IMR-90 (cell line): Measurements from ENCODE around the gene TRMT2A. TPM values are rescaled to one million over a fixed set of nuclear protein-coding genes. Genes with fewer than 3 reads are reported as not detected.

Experiments used
- ATAC-seq: fragments of 200-7000 bp; cut with Tn5 transposase; 2 replicates; pipeline ENCODE4 v1.9.1; 2020; ENCODE audit warnings: low read depth, mild to moderate bottlenecking, moderate library complexity
- BruUV-seq: library from RNA; stranded (reverse); fragments of 400-500 nt; replicated peaks from 2 replicates; lab custom pipeline; 2021; lab: Mats Ljungman, UMichigan
- CTCF ChIA-PET: fragments of 300-600 bp; formaldehyde crosslinking; extraction: SDS; loops from one replicate; lab custom pipeline; 2021; ENCODE audit warnings: antibody characterized with exemption; lab: Yijun Ruan, JAX
- POLR2A ChIA-PET: fragments of 300-600 bp; sonication (Branson Sonifier 250); formaldehyde crosslinking; loops from one replicate; lab custom pipeline; 2022; ENCODE audit warnings: antibody characterized with exemption; ENCODE audit not compliant: unreplicated experiment; lab: Charles Lee
- DNase-seq: peaks from one replicate; pipeline ENCODE4 v3.0.0; 2013
- H2AFZ ChIP-seq: replicated peaks from 2 replicates; pipeline ENCODE3; 2013; ENCODE audit warnings: low read length, mild to moderate bottlenecking; ENCODE audit not compliant: poor library complexity
- H2AK5ac ChIP-seq: 2 replicates; pipeline ENCODE4 v1.6.1; 2013; ENCODE audit warnings: low read depth, low read length, inconsistent platforms
- H2AK9ac ChIP-seq: replicated peaks from 2 replicates; pipeline ENCODE3; 2013; ENCODE audit warnings: mild to moderate bottlenecking, low read depth, low read length, moderate library complexity; ENCODE audit not compliant: poor library complexity
- H2BK120ac ChIP-seq: 2 replicates; pipeline ENCODE4 v1.6.1; 2013; ENCODE audit warnings: low read depth, low read length, inconsistent platforms
- H2BK15ac ChIP-seq: 3 replicates; pipeline ENCODE4 v1.6.1; 2013; ENCODE audit warnings: low read depth, low read length, inconsistent platforms
- H2BK20ac ChIP-seq: 2 replicates; pipeline ENCODE4 v1.6.1; 2013; ENCODE audit warnings: low read depth, mild to moderate bottlenecking, inconsistent platforms, low read length, moderate library complexity
- H2BK5ac ChIP-seq: 2 replicates; pipeline ENCODE4 v1.6.1; 2013; ENCODE audit warnings: mild to moderate bottlenecking, low read depth, low read length, inconsistent platforms; ENCODE audit not compliant: poor library complexity, severe bottlenecking
- H3K14ac ChIP-seq: replicated peaks from 2 replicates; pipeline ENCODE4 v1.6.1; 2013; ENCODE audit warnings: low read depth, low read length, inconsistent platforms
- H3K18ac ChIP-seq: 2 replicates; pipeline ENCODE4 v1.6.1; 2013; ENCODE audit warnings: low read depth, low read length, control low read depth
- H3K23ac ChIP-seq: 2 replicates; pipeline ENCODE4 v1.6.1; 2013; ENCODE audit warnings: low read depth, low read length, inconsistent platforms
- H3K27ac ChIP-seq: 2 replicates; pipeline ENCODE4 v1.5.1; 2013; ENCODE audit warnings: mild to moderate bottlenecking, control low read depth, low read length; ENCODE audit not compliant: insufficient read depth
- H3K27me3 ChIP-seq: 2 replicates; pipeline ENCODE4 v1.6.1; 2013; ENCODE audit warnings: low read length; ENCODE audit not compliant: control insufficient read depth, insufficient read depth
- H3K36me3 ChIP-seq: 2 replicates; pipeline ENCODE4 v1.6.1; 2013; ENCODE audit warnings: low read length, mixed read lengths; ENCODE audit not compliant: control insufficient read depth, insufficient read depth
- H3K4ac ChIP-seq: 2 replicates; pipeline ENCODE4 v1.6.1; 2013; ENCODE audit warnings: low read depth, low read length, inconsistent platforms
- H3K4me1 ChIP-seq: 2 replicates; pipeline ENCODE4 v1.6.1; 2013; ENCODE audit warnings: low read length, mixed read lengths; ENCODE audit not compliant: control insufficient read depth, insufficient read depth
- H3K4me2 ChIP-seq: 2 replicates; pipeline ENCODE4 v1.6.1; 2013; ENCODE audit warnings: low read depth, mild to moderate bottlenecking, control low read depth, low read length, moderate library complexity
- H3K4me3 ChIP-seq: 2 replicates; pipeline ENCODE4 v1.5.1; 2013; ENCODE audit warnings: low read depth, mild to moderate bottlenecking, control low read depth, low read length, moderate library complexity; ENCODE audit not compliant: insufficient read depth
- H3K56ac ChIP-seq: 2 replicates; pipeline ENCODE4 v1.6.1; 2013; ENCODE audit warnings: low read length, inconsistent platforms; ENCODE audit not compliant: insufficient read depth; ENCODE audit errors: extremely low read depth
- H3K79me1 ChIP-seq, 2 experiments: 2 replicates each; pipeline ENCODE4 v1.6.1; 2013; ENCODE audit warnings: low read length in 2 of 2, inconsistent platforms in 1 of 2, low read depth in 1 of 2
- H3K9ac ChIP-seq: 2 replicates; pipeline ENCODE4 v1.6.1; 2013; ENCODE audit warnings: low read depth, low read length, control low read depth
- H3K9me1 ChIP-seq: 2 replicates; pipeline ENCODE4 v1.6.1; 2013; ENCODE audit warnings: low read length, inconsistent platforms; ENCODE audit not compliant: insufficient read depth
- H3K9me3 ChIP-seq: 2 replicates; pipeline ENCODE4 v1.6.1; 2013; ENCODE audit warnings: low read length; ENCODE audit not compliant: control insufficient read depth, insufficient read depth
- H4K20me1 ChIP-seq: 2 replicates; pipeline ENCODE4 v1.6.1; 2013; ENCODE audit warnings: low read length, inconsistent platforms; ENCODE audit not compliant: insufficient read depth
- H4K5ac ChIP-seq: 2 replicates; pipeline ENCODE4 v1.6.1; 2013; ENCODE audit warnings: mild to moderate bottlenecking, low read depth, low read length, control low read depth
- H4K8ac ChIP-seq, 2 experiments: 2 replicates each; pipeline ENCODE4 v1.6.1; 2013; ENCODE audit warnings: low read depth in 2 of 2, low read length in 2 of 2, control low read depth in 1 of 2, inconsistent platforms in 1 of 2
- H4K91ac ChIP-seq: 2 replicates; pipeline ENCODE4 v1.6.1; 2013; ENCODE audit warnings: low read depth, low read length, inconsistent platforms; ENCODE audit not compliant: insufficient read depth
- FOS ChIP-seq: fragments of 150-350 bp; IDR thresholded peaks from 2 replicates; pipeline ENCODE4 v1.6.1; 2016; ENCODE audit warnings: low read depth, low read length
- MXI1 ChIP-seq: IDR thresholded peaks from 2 replicates; pipeline ENCODE4 v1.6.1; 2012; ENCODE audit warnings: low read depth, mild to moderate bottlenecking, low read length, moderate library complexity, borderline replicate concordance
- NFE2L2 ChIP-seq: fragments of 150-350 bp; IDR thresholded peaks from 2 replicates; pipeline ENCODE4 v1.6.1; 2016; ENCODE audit warnings: low read depth, mild to moderate bottlenecking, low read length
- POLR2A ChIP-seq: IDR thresholded peaks from 2 replicates; pipeline ENCODE4 v1.6.1; 2012; ENCODE audit warnings: mild to moderate bottlenecking, low read depth, low read length
- RCOR1 ChIP-seq: IDR thresholded peaks from 2 replicates; pipeline ENCODE4 v1.6.1; 2012; ENCODE audit warnings: mild to moderate bottlenecking, low read length, improper control_type of control experiment; ENCODE audit not compliant: insufficient replicate concordance
- WGBS, 2 experiments: methylation state at CpG; one replicate each; pipeline versions ENCODE4 v1.1.5 to v1.1.7; 2013; ENCODE audit warnings: missing lambda C conversion rate in 2 of 2; ENCODE audit not compliant: insufficient read length in 1 of 2; ENCODE audit errors: extremely low coverage in 2 of 2; 5-methylcytosine and 5-hydroxymethylcytosine counted together
- dilution Hi-C: fragments of 300-500 bp; cut with HindIII; formaldehyde crosslinking; loops from one replicate; pipeline ENCODE4 v1.14.3; 2018; ENCODE audit warnings: low sequenced_read_pairs; ENCODE audit not compliant: unreplicated experiment
- in situ Hi-C: fragments of 300-500 bp; cut with MboI; formaldehyde crosslinking; loops from 3 replicates; pipeline ENCODE4 v1.14.3; 2019; ENCODE audit warnings: low sequenced_read_pairs, inconsistent platforms, mixed read lengths
- intact Hi-C: fragments of 100-400 bp; cut with micrococcal nuclease; formaldehyde crosslinking; loops from 2 replicates; pipeline ENCODE4 v1.10.0; 2022
- polyA plus RNA-seq, 3 experiments: library from polyadenylated mRNA; depleted of rRNA; stranded (reverse); fragments of >200 nt; gene quantifications; 2 replicates each; pipeline ENCODE4 v1.2.3, GENCODE V29; 2012; ENCODE audit warnings: low replicate concordance in 1 of 3
- total RNA-seq: library from RNA; depleted of rRNA; stranded (reverse); fragments of >200 nt; gene quantifications from 2 replicates; pipeline ENCODE4 v1.2.3, GENCODE V29; 2012
- TF ChIP-seq, protein P1 (sequence below): fragments of 150-350 bp; IDR thresholded peaks from 2 replicates; pipeline ENCODE4 v1.6.1; 2016; ENCODE audit warnings: low read depth, mild to moderate bottlenecking, low read length, moderate library complexity, borderline replicate concordance

TRMT2A gene
- total and polyA plus RNA-seq, 2 of the 4 experiments (the other 2 are of a cell fraction) = 22.0 to 39.1 TPM

DNA sequence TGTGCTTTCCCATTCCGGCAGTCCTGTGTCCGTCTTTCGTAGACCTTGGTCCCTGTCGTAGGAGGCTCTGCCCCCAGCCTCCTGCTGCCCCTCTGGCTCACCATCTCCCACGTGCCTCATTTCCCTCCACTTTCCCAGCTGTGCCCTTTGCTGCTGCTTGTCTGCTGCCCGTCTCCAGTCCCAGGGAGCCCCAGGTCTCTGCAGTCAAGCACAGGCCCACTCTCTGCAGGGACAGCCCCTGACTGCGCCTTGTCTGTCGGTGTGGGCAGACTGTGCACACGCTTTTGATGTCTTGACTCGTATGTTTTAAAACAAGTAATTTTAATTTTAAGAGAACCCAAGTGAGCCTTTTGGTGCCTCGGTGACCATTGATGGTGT, 24.6 kb downstream of the TRMT2A start:
- TF ChIP-seq, protein P1, sequence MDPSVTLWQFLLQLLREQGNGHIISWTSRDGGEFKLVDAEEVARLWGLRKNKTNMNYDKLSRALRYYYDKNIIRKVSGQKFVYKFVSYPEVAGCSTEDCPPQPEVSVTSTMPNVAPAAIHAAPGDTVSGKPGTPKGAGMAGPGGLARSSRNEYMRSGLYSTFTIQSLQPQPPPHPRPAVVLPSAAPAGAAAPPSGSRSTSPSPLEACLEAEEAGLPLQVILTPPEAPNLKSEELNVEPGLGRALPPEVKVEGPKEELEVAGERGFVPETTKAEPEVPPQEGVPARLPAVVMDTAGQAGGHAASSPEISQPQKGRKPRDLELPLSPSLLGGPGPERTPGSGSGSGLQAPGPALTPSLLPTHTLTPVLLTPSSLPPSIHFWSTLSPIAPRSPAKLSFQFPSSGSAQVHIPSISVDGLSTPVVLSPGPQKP = no peak
- no peak for TF ChIP-seq RCOR1
- no peak for TF ChIP-seq NFE2L2
- no peak for TF ChIP-seq MXI1
- TF ChIP-seq POLR2A = no peak
- no peak for TF ChIP-seq FOS
- Histone ChIP-seq H4K5ac (no peak overlapping the region), H3K27me3 (no peaks in the 10 kb centered on the region), H3K4me1 (peaks cover 4% of the 10 kb centered on the region; the same call in 1 of the 2 replicates), H2AFZ (no peak overlapping the region), H3K14ac (no peak overlapping the region), H3K23ac (no peak overlapping the region), H3K27ac (no peak overlapping the region), H3K4ac (no peak overlapping the region), H4K91ac (no peak overlapping the region), H3K9me1 (peaks cover 2% of the 10 kb centered on the region; the same call in 1 of the 2 replicates), H2AK5ac (no peak overlapping the region), H2BK5ac (no peak overlapping the region), H2AK9ac (no peak overlapping the region), H2BK120ac (no peak overlapping the region), H3K4me3 (no peak overlapping the region), H3K36me3 (peaks cover 77% of the 10 kb centered on the region), H3K79me1 (peaks cover 38 to 78% of the 10 kb centered on the region in 2 experiments), H2BK15ac (no peak overlapping the region), H3K18ac (no peak overlapping the region), H2BK20ac (no peak overlapping the region), H3K4me2 (no peak overlapping the region), H3K9me3 (no peaks in the 10 kb centered on the region), H4K8ac (no peak overlapping the region), H4K20me1 (peaks cover 40% of the 10 kb centered on the region), H3K56ac (no peak overlapping the region), H3K9ac (no peak overlapping the region)
- dilution Hi-C loops = no loop called here
- WGBS, 2 experiments = 95% methylated on average over 9 of the region's 11 CpGs; no CpG with 5 or more reads in 1 of the 2 experiments
- in situ Hi-C loops = no loop called here
- no peak for ATAC-seq
- ChIA-PET CTCF (no interaction called here), POLR2A (no interaction called here)
- no peak for DNase-seq
- no TSS peak for BruUV-seq
- intact Hi-C loops = no loop called here
